GM13977 (cell line): ENCODE measurements around the gene CATSPER1.

Experiments
- DNase-seq: peaks from one replicate; pipeline ENCODE4 v3.0.0; 2012; ENCODE audit warnings: low spot score
- CTCF ChIP-seq: IDR thresholded peaks from 2 replicates; pipeline ENCODE4 v1.5.1; 2012; ENCODE audit warnings: mild to moderate bottlenecking, control low read depth; ENCODE audit not compliant: insufficient read depth; ENCODE audit errors: extremely low read depth, missing control alignments
- in situ Hi-C: fragments of 300-500 bp; cut with MboI; formaldehyde crosslinking; loops from one replicate; pipeline ENCODE4 v1.12.0; 2022; ENCODE audit warnings: low sequenced_read_pairs, low pct_unique_long_range_greater_than_20kb, mixed read lengths, inconsistent platforms; ENCODE audit not compliant: unreplicated experiment

The CATSPER1 gene

GRCh38 chr11:66026017-66026529 is at the start of gene CATSPER1:
TSS of gene CATSPER1 (minus strand) at chr11:66026479. CDS start at chr11:66026379, 100 bp downstream.
- in situ Hi-C loops = no loop called here
- TF ChIP-seq CTCF = no peak

GRCh38 chr11:66075273-66075672 is 49.0 kb upstream of the CATSPER1 start:
- TF ChIP-seq CTCF = no peak
- in situ Hi-C loops = no loop called here

More at GRCh38 chr11:66026017-66026529, at the start of gene CATSPER1:
- DNase-seq = no peak

GRCh38 chr11:66073669-66074068 is 47.4 kb upstream of the CATSPER1 start:
- TF ChIP-seq CTCF = no peak
- in situ Hi-C loops = no loop called here
- no peak for DNase-seq

More at GRCh38 chr11:66075273-66075672, 49.0 kb upstream of the CATSPER1 start:
- no peak for DNase-seq

GRCh38 chr11:66072518-66072917 is 46.2 kb upstream of the CATSPER1 start:
- in situ Hi-C loops = no loop called here
- no peak for TF ChIP-seq CTCF
- no peak for DNase-seq

- TF ChIP-seq CTCF = no peak
- in situ Hi-C loops = no loop called here
- DNase-seq = no peak
These were observed 45.8 kb upstream of the CATSPER1 start for GRCh38 chr11:66072081-66072480.

GRCh38 chr11:66071381-66071801 is 45.1 kb upstream of the CATSPER1 start:
- DNase-seq = peak; percentile 47
- TF ChIP-seq CTCF = no peak
- in situ Hi-C loops = no loop called here
